Breast epithelium (tissue), 4 donors: Measurements from ENCODE around the gene HEG1. TPM values are rescaled to one million over a fixed set of nuclear protein-coding genes. Genes with fewer than 3 reads are reported as not detected.

Source experiments
- DNase-seq, 2 donors: peaks; one replicate each; pipeline ENCODE4 v3.0.0-alpha.2; 2019; ENCODE audit warnings: low spot score in 2 of 2
- H3K27ac ChIP-seq, 2 donors: fragments of 200-600 bp; sonication (generic) in 1 of 2; one replicate each; pipeline ENCODE4 v1.5.1; 2016 to 2019; ENCODE audit warnings: mild to moderate bottlenecking in 1 of 2
- H3K27me3 ChIP-seq, 2 donors: fragments of 200-600 bp; sonication (generic) in 1 of 2; one replicate each; pipeline versions ENCODE4 v1.5.1 to v1.6.0; 2017 to 2019; ENCODE audit warnings: control low read depth in 1 of 2, mild to moderate bottlenecking in 1 of 2
- H3K36me3 ChIP-seq: fragments of 200-600 bp; one replicate; pipeline ENCODE4 v1.5.1; 2019
- H3K4me1 ChIP-seq, 2 donors: fragments of 200-600 bp; sonication (generic); one replicate each; pipeline ENCODE4 v1.5.1; 2016 to 2019; ENCODE audit warnings: control low read depth in 1 of 2
- H3K4me3 ChIP-seq, 3 donors: fragments of 200-600 bp; sonication (generic); 1 replicate in 2 of 3; 2 replicates in 1 of 3; pipeline ENCODE4 v1.5.1; 2016 to 2019; ENCODE audit warnings: mild to moderate bottlenecking in 3 of 3, moderate library complexity in 2 of 3
- H3K9me3 ChIP-seq, 2 donors: fragments of 200-600 bp; sonication (generic) in 1 of 2; one replicate each; pipeline ENCODE4 v1.5.1; 2016 to 2019; ENCODE audit warnings: control low read depth in 1 of 2
- POLR2A ChIP-seq: fragments of 450-650 bp; IDR thresholded peaks from one replicate; pipeline ENCODE4 v1.6.1; 2016; ENCODE audit warnings: antibody characterized with exemption, mild to moderate bottlenecking, moderate library complexity
- POLR2AphosphoS5 ChIP-seq, 3 donors: sonication (generic); formaldehyde crosslinking; IDR thresholded peaks; one replicate each; pipeline ENCODE4 v1.6.1; 2017; ENCODE audit warnings: antibody characterized with exemption in 3 of 3
- intact Hi-C: fragments of 100-400 bp; cut with DNase I; formaldehyde crosslinking; loops from one replicate; pipeline ENCODE4 v1.15.1; 2023; ENCODE audit warnings: low total_unique reads
- total RNA-seq, 3 donors: library from RNA; depleted of rRNA; stranded (reverse); fragments of >200 nt; gene quantifications; one replicate each; pipeline ENCODE4 v1.1.0, GENCODE V29; 2016
- TF ChIP-seq, protein P1 (sequence below), 3 donors: fragments of 450-650 bp; IDR thresholded peaks; one replicate each; pipeline ENCODE4 v1.5.1; 2016 to 2017; ENCODE audit warnings: antibody characterized with exemption in 3 of 3, mild to moderate bottlenecking in 3 of 3, moderate library complexity in 3 of 3

HEG1 gene
- total RNA-seq, 3 donors from 2014 or later: 36.0 to 45.9 (median 45.1) TPM

DNA sequence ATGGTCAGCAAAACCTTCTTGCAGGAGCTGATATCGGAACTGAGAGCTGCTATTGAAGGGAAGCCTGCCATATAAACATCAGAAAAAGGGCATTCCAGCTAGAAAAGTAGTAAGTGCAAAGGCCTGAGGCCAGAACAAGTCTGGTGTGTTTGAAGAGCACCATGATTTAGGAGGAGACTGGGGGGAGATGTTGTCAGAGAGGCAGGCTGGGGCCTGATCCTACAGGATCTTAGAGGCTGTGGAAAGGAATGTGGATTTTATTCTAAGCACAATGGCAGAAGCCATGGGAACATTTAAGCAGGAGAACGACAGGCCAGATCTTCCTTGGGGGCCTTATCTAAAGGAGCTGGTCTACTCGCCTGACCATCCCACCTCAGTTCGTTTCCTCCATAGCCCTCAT, 116.1 kb downstream of the HEG1 start:
- Histone ChIP-seq H3K9me3 (no peaks in the 10 kb centered on the region), H3K4me3 (no peak overlapping the region), H3K36me3 (no peaks in the 10 kb centered on the region), H3K27ac (no peak overlapping the region), H3K4me1 (no peaks in the 10 kb centered on the region), H3K27me3 (no peaks in the 10 kb centered on the region)
- no peak for DNase-seq
- TF ChIP-seq, protein P1, sequence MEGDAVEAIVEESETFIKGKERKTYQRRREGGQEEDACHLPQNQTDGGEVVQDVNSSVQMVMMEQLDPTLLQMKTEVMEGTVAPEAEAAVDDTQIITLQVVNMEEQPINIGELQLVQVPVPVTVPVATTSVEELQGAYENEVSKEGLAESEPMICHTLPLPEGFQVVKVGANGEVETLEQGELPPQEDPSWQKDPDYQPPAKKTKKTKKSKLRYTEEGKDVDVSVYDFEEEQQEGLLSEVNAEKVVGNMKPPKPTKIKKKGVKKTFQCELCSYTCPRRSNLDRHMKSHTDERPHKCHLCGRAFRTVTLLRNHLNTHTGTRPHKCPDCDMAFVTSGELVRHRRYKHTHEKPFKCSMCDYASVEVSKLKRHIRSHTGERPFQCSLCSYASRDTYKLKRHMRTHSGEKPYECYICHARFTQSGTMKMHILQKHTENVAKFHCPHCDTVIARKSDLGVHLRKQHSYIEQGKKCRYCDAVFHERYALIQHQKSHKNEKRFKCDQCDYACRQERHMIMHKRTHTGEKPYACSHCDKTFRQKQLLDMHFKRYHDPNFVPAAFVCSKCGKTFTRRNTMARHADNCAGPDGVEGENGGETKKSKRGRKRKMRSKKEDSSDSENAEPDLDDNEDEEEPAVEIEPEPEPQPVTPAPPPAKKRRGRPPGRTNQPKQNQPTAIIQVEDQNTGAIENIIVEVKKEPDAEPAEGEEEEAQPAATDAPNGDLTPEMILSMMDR (IDR thresholded peaks at IDR 0.05): no peak
- TF ChIP-seq POLR2A (no peak), POLR2AphosphoS5 (IDR thresholded peaks at IDR 0.05) (no peak)
- intact Hi-C loops: no loop called here

DNA sequence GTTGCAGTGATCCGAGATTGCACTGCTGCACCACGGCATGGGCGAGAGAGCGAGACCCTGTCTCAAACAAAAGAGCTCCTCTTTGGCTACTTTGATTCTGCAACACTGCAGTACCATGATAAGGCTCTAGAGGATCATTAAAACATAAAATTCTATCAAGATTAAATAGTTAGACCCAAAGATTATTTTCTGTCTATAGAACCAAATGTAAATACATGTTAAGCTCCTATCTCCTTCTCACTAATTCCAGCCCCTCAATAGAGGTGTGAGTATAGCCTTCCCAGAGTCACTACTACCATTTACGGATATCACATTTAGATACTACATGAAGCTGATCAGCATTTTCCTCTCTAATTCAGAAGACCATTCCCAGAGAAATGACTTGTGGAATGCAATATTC, 116.9 kb downstream of the HEG1 start:
- no peaks in the 10 kb centered on the region for H3K27me3 ChIP-seq
- H3K36me3 ChIP-seq: no peaks in the 10 kb centered on the region
- TF ChIP-seq POLR2AphosphoS5 (IDR thresholded peaks at IDR 0.05): no peak
- TF ChIP-seq, protein P1 (IDR thresholded peaks at IDR 0.05): no peak
- no peak for TF ChIP-seq POLR2A
- DNase-seq: no peak
- H3K4me3 ChIP-seq: no peak overlapping the region
- no peak overlapping the region for H3K27ac ChIP-seq
- H3K4me1 ChIP-seq: no peaks in the 10 kb centered on the region
- intact Hi-C loops: no loop called here
- H3K9me3 ChIP-seq: no peaks in the 10 kb centered on the region

DNA sequence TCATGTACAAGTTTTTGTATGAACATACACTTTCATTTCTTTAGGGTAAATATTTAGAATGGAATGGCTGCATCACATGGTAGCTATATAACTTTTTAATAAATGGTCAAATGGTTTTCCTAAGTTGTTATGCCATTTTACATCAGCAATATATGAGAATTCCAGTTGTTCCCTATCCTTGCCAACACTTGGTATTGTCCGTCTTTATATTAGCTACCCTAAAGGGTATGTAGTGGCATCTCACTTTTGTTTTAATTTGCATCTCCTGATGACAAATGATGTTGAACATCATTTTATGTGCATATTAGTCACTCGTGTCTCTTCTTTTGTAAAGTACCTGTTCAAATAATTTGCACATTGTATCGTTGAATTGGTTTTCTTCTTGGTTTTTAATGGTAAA, 118.7 kb downstream of the HEG1 start:
- no peak overlapping the region for H3K27ac ChIP-seq
- no peak for DNase-seq
- no peaks in the 10 kb centered on the region for H3K9me3 ChIP-seq
- intact Hi-C loops: no loop called here
- no peaks in the 10 kb centered on the region for H3K36me3 ChIP-seq
- no peak overlapping the region for H3K4me3 ChIP-seq
- H3K4me1 ChIP-seq: no peaks in the 10 kb centered on the region
- no peaks in the 10 kb centered on the region for H3K27me3 ChIP-seq
- TF ChIP-seq POLR2A (no peak), POLR2AphosphoS5 (IDR thresholded peaks at IDR 0.05) (no peak)
- TF ChIP-seq, protein P1 (IDR thresholded peaks at IDR 0.05): no peak

DNA sequence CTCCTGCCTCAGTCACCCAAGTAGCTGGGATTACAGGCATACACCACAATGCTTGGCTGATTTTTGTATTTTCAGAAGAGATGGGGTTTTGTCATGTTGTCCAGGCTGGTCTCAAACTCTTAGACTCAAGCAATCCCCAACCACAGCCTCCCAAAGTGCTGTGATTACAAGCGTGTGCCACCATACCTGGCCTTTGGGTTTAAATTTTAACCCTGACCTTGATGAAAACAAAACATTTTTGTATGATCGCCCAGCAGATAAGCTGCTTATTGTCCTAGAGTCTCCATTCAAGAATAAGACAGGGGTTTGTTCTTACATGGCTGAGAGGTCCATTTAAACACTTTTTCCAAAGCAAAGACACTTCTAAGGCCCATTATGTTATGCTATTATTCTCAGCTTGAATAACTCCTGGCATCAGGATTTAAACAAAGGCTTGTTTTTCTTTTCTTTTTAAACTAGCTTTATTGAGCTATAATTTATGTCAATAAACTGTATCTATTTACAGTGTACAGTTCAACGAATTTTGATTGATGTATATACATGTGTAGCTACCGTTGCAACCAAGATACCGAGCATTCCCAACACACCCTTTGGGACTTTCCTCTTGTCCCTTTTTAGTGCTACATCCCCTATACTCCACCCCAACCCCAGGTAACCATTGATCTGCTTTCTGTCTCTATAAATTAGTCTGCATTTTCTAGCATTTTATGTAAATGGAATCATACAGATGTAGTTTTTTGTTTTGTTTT, 119.8 kb downstream of the HEG1 start:
- H3K4me1 ChIP-seq: no peaks in the 10 kb centered on the region
- H3K36me3 ChIP-seq: no peaks in the 10 kb centered on the region
- no peak overlapping the region for H3K4me3 ChIP-seq
- intact Hi-C loops: no loop called here
- DNase-seq: no peak
- H3K27me3 ChIP-seq: no peaks in the 10 kb centered on the region
- no peak overlapping the region for H3K27ac ChIP-seq
- H3K9me3 ChIP-seq: no peaks in the 10 kb centered on the region
- no peak for TF ChIP-seq POLR2A
- TF ChIP-seq POLR2AphosphoS5 (IDR thresholded peaks at IDR 0.05): no peak
- TF ChIP-seq, protein P1 (IDR thresholded peaks at IDR 0.05): no peak

DNA sequence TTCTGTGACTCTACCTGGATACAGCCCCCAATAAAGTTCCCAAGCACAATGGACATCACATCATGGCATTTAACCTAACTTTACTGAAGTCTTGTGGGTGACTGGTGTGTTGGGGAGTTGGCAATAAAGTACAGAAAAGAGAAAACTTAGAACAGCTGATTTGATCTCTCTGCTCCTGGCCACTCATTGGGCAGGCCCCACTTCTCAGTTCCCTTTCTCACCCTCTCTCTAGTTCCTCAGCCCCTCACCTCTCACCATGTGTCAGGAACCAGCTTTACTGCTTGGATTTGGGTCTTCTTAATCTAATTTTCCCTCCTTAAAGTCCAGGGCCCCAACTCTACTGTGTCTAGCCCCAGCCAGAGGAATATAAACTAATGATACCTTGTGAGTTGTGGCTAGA, 120.5 kb downstream of the HEG1 start:
- no peaks in the 10 kb centered on the region for H3K4me1 ChIP-seq
- no peak overlapping the region for H3K27ac ChIP-seq
- intact Hi-C loops: no loop called here
- no peak overlapping the region for H3K4me3 ChIP-seq
- H3K9me3 ChIP-seq: no peaks in the 10 kb centered on the region
- TF ChIP-seq POLR2A (no peak), POLR2AphosphoS5 (IDR thresholded peaks at IDR 0.05) (no peak)
- TF ChIP-seq, protein P1 (IDR thresholded peaks at IDR 0.05): no peak
- no peaks in the 10 kb centered on the region for H3K36me3 ChIP-seq
- DNase-seq: no peak
- H3K27me3 ChIP-seq: no peaks in the 10 kb centered on the region
